CD4-positive, alpha-beta T cell treated with Interleukin-15 for 4 hours (primary cell): ENCODE data around the gene EXOC7.

Experiments
- DNase-seq: peaks from one replicate; pipeline ENCODE4 v3.0.0-alpha.2; 2020; ENCODE audit warnings: low spot score

The EXOC7 gene, protein sequence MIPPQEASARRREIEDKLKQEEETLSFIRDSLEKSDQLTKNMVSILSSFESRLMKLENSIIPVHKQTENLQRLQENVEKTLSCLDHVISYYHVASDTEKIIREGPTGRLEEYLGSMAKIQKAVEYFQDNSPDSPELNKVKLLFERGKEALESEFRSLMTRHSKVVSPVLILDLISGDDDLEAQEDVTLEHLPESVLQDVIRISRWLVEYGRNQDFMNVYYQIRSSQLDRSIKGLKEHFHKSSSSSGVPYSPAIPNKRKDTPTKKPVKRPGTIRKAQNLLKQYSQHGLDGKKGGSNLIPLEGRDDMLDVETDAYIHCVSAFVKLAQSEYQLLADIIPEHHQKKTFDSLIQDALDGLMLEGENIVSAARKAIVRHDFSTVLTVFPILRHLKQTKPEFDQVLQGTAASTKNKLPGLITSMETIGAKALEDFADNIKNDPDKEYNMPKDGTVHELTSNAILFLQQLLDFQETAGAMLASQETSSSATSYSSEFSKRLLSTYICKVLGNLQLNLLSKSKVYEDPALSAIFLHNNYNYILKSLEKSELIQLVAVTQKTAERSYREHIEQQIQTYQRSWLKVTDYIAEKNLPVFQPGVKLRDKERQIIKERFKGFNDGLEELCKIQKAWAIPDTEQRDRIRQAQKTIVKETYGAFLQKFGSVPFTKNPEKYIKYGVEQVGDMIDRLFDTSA

DNA sequence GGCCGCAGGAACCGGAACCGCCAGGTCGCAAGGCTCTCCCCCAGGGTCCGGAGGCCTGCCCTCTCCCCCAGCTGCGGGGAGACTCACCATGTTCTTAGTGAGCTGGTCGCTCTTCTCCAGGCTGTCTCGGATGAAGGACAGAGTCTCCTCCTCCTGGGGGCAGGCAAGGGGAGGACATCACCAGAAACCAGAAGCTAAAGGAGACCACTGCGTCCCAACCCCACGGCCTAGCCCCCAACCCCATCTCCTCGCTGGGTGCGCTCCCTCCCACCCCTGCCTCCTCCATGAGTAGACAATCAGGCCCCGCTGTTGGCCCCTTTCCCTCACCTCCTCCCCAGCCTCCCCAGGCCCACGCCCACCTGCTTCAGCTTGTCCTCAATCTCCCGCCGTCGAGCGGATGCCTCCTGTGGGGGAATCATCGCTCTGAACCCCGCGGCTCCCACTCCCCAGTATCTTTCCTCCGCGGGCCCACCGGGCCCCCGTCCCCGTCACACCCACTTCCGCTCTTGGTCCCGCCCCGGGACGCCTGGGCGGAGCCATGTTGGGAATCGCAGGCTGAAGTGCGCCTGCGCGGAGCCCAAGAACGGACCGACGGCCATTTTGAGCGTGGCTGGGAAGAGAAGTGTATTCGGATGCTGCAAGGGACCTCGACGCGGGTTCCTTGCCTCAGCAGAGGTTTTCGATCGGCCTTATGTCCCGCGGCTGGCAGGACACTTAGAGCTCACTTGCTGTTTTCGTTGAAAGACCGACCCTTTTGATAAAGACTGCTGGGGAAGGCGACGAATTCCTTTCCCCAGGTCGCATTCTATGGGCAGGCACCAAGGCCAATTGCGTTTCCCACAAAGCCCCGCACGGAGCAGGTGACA, at the start of gene EXOC7:
EXOC7 (minus strand) TSS at position 514 of the 866 bp plus-strand sequence; CDS start at position 419, 95 bp downstream.
- DNase-seq: peak; percentile 94

DNA sequence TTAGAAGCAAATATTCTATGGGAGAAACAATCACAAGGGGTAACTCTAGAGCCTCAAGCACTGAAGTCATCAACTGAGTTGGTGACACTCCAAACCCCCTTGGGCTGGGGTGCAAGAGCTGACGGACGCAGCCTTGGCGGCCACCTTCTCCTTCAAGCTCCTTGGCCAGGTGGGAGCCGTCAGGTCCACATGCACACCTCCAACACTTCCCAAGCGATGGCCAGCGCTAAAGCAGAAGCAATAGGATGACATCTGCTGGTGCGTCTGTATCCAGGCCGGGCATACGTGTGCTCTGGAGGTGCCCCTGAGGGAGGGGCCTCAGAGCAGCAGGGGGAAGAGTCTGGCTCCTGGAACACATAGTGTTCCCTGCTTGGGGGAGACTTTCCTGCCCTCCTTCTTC, 49.6 kb upstream of the EXOC7 start:
- DNase-seq: no peak

DNA sequence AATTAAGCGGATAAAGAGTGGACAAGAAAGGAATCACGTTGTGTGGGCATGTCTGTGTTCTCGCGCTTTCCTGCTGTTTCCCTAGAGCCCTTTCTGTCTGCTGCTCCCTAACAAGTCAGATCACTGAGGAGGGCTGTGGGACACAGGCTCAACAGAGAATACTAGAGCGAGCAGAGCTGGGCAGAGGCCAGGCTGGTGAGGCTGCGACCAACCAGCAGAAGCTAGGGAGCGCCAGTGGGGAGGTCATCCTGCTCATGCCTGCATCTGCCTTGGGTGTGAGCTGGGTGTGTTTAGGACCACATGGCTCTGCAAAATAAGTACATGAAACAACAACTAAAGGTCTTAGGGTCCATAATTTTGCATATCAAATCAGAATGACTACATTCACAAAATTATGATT, 49.0 kb upstream of the EXOC7 start:
- no peak for DNase-seq

DNA sequence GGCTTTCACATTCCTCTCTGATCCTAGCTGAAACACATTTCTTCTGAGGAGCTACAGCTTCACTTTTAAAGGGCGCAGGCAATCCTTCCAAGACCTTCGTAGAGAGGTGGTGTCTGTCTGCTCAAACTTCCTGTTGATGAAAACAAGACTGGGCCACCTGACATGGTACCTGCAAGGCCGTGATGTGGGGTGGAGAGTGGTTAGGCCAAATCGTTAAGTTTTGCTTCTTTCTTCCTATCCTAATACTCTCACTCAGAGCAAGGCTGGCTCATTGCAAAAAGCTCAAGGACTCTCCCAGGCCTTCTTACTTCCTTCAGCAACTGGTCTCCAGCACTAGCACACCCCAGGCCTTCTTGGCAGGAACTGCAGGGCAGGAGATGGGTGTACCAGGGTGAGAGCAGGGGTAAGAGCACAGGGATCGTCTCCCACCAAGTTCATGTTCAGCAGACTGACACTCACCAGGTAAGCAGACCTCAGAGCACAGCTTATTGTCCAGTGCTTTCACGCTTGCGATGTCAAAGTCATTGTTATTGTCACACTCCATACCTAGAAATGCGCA, 48.4 kb upstream of the EXOC7 start:
- peak; percentile 30 for DNase-seq

DNA sequence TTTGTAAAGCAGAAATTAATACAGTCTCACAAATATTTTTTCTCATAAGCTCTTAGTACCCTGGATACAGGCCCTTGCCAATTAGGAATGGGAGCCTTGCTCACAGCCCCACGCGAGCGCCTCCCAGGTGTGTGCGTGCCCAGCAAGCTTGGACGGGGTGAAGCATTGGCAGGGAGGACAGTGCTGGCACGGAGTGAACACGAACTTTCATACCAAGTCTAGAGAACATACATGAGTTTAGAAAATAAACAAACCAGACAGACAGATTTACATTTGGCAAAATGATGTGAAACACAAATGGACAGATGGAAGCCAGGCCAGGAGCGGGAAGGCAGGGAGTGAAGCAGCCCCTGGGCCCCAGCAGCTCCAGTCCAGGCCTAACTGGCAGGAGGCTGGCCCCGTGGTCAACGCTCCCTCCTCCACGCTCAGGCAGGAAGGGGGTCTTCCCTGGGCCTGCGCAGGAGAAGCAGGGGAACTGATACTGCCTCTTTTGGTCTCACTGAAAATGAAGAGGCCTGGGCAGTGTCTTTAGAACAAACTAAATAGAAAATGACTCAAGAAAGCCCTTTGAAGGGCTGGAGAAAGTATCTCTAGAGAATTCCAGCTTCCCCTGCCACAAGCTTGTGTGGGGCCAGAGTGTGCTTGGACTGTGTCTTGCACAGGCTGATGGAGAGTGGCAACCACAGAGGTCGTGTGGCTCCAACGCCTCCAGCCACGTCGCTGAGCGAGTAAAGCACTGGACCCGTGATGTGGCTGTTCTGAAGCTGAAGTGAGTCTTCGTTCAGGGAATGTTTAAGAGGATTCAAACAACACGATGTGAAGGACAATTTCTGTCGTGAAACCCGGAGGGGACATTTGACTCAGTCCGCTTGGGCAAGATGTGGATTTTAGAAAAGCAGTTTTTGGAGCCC, 47.4 kb upstream of the EXOC7 start:
- DNase-seq: no peak

DNA sequence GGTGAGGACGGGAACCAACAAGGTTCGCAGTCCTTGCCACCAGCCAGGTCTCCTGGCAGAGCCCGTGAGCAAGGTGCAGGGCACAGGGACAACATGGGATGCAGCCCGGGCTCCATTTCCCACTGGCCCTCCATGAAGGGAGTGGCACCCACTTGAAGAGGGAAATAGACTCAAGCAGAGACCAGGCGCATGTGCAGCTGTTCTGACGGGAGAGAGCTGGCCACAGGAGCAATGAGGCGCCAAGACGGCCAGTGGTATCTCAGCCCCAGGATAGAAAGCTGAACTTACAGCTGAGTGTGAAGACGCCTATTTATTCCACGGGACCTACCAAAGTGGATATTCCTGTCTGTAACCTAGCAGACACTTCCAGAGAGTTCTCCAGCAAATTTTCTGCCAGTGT, 45.6 kb upstream of the EXOC7 start:
- DNase-seq: no peak

DNA sequence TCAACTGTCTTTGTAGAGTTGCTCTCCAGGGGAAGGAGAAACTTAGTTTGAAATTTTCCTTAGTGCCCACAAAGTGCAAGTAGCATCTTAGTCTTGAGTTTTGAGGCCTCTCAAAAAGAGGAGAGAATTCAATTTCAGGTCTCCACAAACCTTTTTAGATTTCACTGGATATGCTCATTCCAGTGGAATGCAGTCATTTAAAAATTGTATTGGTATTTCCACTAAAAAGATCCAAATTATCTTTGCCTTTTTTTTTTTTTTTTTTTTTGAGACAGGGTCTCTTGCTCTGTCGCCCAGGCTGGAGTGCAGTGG, 44.4 kb upstream of the EXOC7 start:
- no peak for DNase-seq

DNA sequence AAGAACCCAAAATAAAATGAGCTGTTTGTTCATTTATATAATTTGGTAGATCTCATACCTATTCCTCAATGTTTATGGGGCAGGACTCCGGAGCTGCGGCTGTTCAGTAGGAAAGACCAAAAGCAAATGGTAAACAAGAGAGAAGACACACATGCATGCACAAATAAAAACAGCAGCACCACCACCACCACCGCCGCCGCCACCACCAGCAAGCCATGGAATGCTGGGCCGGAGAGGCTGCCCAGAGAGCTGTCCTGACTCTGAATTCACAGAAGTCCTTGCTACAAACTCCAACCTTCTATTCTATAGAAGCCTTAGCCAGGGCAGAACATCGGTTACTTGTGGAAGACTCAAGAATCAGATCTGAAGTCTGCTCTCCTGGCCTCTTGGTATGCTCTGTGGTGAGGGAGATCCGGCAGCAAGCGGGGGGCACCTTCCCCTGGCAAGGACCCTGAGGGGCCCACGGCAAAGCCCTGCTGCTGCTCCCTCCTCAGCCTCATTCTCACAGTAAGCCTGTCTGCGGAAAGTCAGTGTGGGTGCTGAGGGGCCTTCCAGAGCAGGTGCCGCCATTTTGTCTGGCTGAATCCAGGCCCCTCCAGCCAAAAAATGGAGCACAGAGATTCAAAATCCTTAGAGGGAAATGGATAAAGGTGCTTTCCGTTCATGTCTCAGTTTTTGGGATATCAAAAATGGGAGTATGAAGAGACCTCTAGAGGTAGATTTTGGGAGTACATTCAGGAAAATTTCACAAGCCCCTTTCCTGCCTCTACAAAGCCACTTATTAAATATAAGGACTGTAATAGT, 43.8 kb upstream of the EXOC7 start:
- no peak for DNase-seq

DNA sequence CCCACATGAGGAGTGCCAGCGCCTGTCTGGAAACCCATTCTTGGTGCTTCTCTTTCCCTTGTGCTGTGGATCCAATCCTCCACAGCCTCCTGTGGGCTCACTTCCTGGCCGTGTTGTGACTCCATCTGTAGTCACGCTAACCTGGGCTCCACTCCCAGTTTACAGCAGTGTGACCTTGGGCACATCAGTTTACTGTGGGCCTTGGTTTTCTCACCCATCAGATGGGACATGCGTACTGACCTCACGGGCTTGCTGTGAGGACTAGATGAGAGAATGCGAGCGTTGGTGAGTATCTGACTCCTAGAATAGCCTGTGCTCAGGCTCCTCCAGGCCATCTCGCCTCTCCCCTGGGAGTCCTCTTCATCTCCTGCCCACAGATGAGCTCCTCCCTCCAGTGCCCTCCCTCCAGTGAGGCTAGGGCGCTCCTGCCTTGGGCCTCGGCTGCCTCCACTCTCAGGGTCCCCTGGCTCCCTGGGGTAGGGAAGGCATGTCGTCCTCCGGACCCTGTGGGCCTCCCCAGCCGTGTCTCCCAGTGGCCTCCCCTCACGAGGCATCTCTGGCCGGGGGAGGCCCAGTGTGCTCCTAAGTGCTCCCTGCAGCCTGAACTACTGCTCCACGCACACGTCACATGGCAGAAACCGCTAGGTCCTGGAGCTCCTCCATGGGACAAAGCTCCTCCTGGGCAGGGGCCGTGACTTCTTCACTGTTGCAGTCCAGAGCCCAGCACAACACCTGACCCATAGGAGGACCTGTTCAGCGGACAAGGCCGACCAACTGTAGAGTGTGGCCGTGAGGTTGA, 42.7 kb upstream of the EXOC7 start:
- DNase-seq: peak; percentile 17

DNA sequence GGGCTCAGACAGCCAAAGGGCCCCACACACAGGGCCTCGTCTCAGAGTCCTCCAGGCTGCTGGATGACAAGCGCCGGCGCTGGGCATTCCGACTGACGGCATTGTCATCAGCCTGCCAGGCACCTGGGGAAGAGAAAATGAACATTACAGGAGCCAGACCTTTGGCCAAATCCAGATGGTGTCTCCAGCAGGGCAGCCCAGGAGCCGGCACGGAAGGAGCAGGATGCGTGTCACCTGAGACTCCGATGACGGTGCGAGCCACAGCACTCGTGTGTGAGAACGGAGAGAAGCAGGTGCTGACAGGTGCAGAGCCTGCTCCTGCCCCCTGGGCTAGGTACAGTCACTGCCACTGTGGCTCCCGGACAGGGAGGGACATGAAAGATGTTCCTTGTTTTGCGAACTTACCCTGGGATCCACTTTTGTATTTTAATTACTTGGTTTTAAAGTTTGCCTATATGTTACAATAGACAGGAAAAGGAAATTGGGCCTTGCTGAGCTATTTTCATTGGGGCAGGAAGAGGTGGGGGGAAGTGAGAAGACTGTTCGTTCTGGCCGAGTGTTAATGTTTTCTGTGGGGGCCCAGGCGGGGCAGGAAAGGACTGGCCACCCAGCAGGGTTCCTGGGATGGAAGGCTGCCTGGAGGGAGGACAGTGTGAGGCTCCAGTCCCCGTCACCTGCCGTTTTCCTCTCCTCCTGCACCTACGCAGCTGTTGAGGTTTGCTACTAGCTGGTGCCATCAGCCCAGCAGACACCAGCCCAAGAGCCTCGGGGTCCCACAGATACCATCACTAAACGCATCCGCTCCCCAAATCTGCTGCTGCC, 41.9 kb upstream of the EXOC7 start:
- peak; percentile 53 for DNase-seq

DNA sequence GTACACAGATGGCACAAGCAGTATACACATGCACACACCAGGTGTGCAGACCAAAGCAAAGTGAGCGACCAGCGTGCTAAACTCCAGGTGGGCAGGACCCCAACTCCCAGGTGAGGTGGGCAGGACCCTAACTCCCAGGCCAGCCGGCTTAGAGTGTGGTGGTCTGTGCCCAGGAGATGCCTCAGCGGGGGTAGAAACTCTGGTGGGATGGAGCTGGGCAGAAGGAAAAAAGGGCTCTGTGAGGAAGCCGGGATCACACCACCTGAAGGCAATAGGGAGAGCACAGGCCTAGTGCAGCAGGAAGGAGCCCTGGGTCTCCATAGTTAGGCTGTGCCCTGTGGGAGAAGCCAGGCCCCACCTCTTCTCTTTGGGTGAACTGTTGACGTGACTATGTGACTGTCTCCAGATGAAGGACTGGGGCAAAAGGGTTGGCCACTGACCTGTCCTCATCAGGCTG, 39.0 kb upstream of the EXOC7 start:
- no peak for DNase-seq

DNA sequence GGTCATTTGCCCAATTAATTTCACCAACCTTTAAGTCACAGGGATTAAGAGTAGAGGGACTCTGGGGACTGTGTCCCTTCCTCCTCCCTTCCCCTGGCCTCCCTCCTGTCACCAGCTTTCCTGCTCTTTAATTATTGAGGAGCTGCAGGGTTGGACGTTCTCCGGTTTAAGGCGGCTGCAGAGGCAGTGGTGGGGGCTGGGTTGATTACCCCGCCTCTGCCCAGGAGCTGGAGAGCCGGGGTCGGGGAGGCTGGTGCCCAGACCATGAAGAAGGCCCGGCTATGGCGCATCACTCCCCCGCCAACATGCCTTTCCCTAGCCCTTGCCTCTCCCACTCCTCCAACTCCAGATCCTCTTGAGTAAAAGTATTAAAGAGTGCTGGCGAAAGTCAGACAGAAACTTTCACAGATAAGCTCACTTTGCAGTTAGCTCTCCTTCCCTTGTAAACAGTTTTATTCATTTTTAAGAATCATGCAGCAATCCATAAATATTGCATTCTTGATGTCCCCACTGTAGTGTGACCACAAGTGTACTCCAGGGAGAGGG, 38.5 kb upstream of the EXOC7 start:
- no peak for DNase-seq

DNA sequence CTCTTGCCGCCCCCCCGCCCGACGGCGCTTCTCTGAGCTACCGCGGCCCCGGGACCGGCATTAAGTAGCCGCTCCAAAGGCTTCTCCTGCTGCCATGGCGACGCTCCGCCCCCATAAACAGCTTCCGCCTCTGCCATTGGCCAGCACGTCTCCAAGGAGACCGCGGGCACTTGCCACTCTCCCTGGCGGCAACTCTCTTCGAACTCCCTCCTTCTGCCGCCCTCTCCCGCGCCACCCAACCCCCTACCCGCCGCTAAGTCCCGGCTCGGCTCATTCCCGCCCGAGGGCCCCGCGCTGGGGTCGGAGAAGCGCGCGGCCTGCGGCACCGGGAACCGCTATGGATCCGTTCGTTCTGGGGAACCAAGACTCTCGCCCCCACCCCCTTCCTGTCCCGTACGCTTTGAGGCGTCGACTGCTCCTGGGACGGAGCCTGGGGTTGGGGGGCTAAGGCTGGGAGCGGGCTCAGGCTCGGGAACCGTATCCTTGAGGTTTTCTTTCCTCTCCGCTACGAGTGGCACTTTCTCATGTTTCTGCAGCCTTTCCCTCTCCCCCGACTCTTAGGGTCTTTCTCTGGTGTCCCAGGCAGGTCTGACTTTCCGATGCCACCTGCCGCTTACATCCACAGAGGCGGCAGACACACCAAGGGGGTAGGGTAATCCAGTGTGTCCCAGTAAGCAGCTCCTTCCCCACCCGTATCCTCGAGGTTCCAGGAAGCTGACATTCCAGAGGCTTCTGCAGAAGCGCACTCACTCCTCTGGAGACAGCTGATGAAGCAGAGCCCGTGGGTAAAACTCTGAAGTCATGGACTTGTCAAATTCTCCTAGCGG, 37.8 kb upstream of the EXOC7 start, which contains the start of gene FOXJ1:
FOXJ1 (minus strand) TSS at position 34 of the 827 bp plus-strand sequence. CDS start 850 bp downstream, outside the sequence.
- peak; percentile 95 for DNase-seq

DNA sequence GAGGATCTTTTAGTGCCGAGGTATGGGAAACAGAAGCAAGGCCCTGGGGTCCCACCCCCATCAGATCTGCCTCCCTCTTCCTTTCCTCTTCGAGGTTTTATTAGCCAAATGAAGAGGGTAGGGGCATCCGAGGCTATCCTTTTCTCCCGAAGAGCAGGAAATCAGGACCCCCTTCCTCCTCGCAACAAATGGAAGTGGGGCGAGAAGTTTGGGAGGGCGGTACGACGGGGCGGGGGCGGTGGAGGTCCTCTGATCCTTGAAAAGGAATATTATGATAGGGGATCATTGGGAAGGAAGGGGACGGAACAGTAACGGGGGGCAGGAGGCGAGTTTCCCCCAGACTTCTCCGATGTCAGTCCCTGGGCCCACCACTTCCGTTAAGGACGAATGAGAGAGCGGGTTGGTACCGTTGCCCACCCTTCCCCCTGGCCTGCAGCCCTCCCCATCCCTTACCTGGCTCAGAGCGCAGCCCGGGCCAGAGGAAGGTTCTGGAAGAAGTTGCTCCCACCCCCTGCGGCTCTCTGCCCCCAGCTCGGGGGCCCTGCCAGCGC, 37.1 kb upstream of the EXOC7 start:
- DNase-seq: no peak

DNA sequence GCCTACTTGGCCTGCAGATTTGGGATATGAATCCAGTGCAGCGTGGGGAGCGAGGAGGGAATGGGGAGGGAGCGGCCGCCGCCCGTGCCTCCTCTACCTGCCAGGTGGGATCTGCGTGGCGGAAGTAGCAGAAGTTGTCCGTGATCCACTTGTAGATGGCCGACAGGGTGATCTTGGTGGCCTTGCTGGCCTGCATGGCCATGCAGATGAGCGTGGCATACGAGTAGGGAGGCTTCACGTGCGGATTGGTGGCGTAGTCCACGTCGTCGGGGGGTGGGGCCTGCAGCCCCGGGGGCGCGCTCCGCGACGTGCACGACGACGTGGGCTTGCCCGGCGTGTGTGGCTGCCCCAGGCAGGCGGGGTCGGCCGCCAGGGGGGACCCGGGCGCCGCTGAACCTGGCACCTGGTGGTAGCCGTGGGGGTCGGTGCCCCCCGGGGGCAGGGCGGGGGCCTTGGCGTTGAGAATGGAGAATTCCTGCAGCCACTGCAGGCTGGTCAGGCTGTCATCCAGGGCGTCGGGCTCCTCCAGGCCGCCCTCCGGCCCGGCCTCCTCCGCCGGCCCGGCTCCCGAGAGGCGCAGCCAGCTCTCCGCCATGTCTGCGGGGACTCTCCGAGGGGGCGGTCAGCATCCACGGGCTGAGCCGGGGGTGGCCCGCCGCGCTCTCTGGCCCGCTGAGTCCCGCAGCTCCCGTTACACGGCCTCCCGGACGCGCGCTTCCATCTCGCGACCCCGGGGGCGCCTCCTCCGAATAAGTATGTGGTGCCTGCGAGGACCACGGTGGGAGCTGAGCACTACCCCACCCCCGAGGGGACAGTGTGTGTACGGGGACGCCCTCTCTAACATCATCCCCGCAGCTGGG, 36.4 kb upstream of the EXOC7 start:
- peak; percentile 19 for DNase-seq
